Measurements from ENCODE around the gene HSPB1.
"Not testable (repeated sequence)": the region's sequence is repeated elsewhere in the genome, so short reads cannot be mapped to it uniquely, and the experiment has no call there.

The HSPB1 gene

DNA sequence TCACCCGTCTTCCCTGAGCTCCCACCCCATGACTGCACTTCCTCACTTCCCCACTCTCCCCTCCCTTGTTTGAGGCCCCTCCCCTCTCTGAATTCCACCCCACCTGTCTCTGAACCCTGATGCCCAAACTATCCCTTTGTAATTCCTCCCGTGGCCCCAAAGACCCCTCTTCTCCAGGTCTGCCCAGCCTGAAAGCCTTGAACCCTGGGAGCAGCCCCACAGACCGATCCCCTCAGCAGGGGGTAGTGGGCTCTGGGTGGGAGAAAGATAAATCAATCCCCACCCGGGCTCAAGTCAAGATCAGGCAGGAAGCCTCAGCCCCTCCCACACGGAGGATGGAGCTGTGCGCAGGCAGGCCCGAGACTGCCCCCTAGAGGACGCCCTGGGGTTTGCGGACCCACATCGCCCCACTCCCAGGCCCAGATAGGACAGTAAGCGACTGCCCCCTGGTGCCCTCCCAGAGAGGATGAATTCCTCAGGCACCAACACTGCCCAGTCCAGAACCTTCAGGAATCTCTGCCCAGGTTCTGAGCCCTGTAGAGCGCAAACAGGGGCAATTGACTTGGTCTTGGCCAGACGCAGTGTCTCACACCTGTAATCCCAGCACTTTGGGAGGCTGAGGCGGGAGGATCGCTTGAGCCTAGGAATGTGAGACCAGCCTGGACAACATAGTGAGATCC, 11.7 kb downstream of the HSPB1 start:
- H3K36me3 ChIP-seq (ENCODE audit: insufficient read depth, low read length), result no peaks in the 10 kb centered on the region
- peak overlapping the region; percentile 49 for H3K9ac ChIP-seq (ENCODE audit: low read depth, low read length, poor library complexity, severe bottlenecking)
- TF ChIP-seq, protein P1, sequence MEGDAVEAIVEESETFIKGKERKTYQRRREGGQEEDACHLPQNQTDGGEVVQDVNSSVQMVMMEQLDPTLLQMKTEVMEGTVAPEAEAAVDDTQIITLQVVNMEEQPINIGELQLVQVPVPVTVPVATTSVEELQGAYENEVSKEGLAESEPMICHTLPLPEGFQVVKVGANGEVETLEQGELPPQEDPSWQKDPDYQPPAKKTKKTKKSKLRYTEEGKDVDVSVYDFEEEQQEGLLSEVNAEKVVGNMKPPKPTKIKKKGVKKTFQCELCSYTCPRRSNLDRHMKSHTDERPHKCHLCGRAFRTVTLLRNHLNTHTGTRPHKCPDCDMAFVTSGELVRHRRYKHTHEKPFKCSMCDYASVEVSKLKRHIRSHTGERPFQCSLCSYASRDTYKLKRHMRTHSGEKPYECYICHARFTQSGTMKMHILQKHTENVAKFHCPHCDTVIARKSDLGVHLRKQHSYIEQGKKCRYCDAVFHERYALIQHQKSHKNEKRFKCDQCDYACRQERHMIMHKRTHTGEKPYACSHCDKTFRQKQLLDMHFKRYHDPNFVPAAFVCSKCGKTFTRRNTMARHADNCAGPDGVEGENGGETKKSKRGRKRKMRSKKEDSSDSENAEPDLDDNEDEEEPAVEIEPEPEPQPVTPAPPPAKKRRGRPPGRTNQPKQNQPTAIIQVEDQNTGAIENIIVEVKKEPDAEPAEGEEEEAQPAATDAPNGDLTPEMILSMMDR (conservative IDR thresholded peaks at IDR 0.05; ENCODE audit: low read length), result peak; percentile 100
- TF ChIP-seq EZH2phosphoT487 (IDR thresholded peaks at IDR 0.05; ENCODE audit: borderline replicate concordance), result no peak
- H3K79me2 ChIP-seq (ENCODE audit: insufficient read depth, low read length), result peaks cover 4% of the 10 kb centered on the region; the same call in 1 of the 2 replicates
- peak overlapping the region; percentile 97 for H2AFZ ChIP-seq (ENCODE audit: low read length)
- peak overlapping the region; percentile 65 for H3K4me2 ChIP-seq (ENCODE audit: low read depth, low read length, poor library complexity, severe bottlenecking)
- peaks cover 2% of the 10 kb centered on the region for H4K20me1 ChIP-seq (ENCODE audit: insufficient read depth, low read length, poor library complexity, severe bottlenecking)
- H3K27me3 ChIP-seq (ENCODE audit: insufficient read depth, low read length, poor library complexity, severe bottlenecking), result no peaks in the 10 kb centered on the region
- peak overlapping the region; percentile 60 for H3K4me3 ChIP-seq (ENCODE audit: low read length, poor library complexity, severe bottlenecking)
- peaks cover 14% of the 10 kb centered on the region for H3K4me1 ChIP-seq (ENCODE audit: insufficient read depth, low read length, poor library complexity, severe bottlenecking)
- H3F3A ChIP-seq (ENCODE audit: low read depth), result no peaks in the 10 kb centered on the region
- H3K9me3 ChIP-seq (ENCODE audit: insufficient read depth, low read depth, low read length), result no peaks in the 10 kb centered on the region
- H3K9me2 ChIP-seq (replicated peaks; ENCODE audit: low read depth, low read length), result no peaks in the 10 kb centered on the region

DNA sequence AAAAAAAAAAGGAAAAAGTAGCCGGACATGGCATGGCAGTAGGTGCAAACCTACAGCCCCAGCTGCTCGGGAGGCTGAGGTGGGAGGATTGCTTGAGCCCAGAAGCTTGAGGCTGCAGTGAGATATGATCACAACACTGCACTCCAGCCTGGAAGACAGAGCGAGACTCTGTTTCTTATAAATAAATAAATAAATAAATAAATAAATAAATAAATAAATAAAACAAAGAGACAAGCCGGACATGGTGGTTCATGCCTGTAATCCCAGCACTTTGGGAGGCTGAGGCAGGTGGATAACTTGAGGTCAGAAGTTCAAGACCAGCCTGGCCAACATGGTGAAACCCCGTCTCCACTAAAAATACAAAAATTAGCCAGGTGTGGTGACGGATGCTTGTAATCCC, 12.3 kb downstream of the HSPB1 start:
- peaks cover 14% of the 10 kb centered on the region for H3K4me1 ChIP-seq (ENCODE audit: insufficient read depth, low read length, poor library complexity, severe bottlenecking)
- not testable (repeated sequence) for H3K4me3 ChIP-seq (ENCODE audit: low read length, poor library complexity, severe bottlenecking); H4K20me1 ChIP-seq (ENCODE audit: insufficient read depth, low read length, poor library complexity, severe bottlenecking); H3K36me3 ChIP-seq (ENCODE audit: insufficient read depth, low read length); H2AFZ ChIP-seq (ENCODE audit: low read length); H3K9me2 ChIP-seq (replicated peaks; ENCODE audit: low read depth, low read length); H3F3A ChIP-seq (ENCODE audit: low read depth); H3K9ac ChIP-seq (ENCODE audit: low read depth, low read length, poor library complexity, severe bottlenecking); H3K9me3 ChIP-seq (ENCODE audit: insufficient read depth, low read depth, low read length); H3K27me3 ChIP-seq (ENCODE audit: insufficient read depth, low read length, poor library complexity, severe bottlenecking); H3K4me2 ChIP-seq (ENCODE audit: low read depth, low read length, poor library complexity, severe bottlenecking); H3K79me2 ChIP-seq (ENCODE audit: insufficient read depth, low read length)

DNA sequence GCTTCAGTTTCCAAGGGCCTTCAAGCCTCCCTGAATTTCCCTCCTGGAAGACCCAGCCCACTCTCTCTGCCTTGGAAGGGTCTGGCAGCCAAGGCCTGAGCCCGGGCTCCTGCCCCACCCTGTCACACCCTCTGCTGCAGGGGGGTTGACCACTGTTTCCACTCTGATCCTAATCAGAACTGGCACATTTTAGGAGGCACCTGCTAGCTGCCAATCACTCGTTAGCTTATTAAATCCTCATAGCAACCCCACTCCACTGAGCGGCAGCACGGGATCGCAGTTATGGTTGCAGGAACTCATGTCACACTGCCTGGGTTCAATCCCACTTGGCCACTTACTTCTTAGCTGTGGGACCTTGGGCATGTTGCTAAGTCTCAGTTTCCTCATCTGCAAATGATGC, 12.9 kb downstream of the HSPB1 start:
- no peaks in the 10 kb centered on the region for H3K9me2 ChIP-seq (replicated peaks; ENCODE audit: low read depth, low read length)
- peaks cover 2% of the 10 kb centered on the region for H4K20me1 ChIP-seq (ENCODE audit: insufficient read depth, low read length, poor library complexity, severe bottlenecking)
- no peaks in the 10 kb centered on the region for H3K27me3 ChIP-seq (ENCODE audit: insufficient read depth, low read length, poor library complexity, severe bottlenecking)
- no peak overlapping the region for H2AFZ ChIP-seq (ENCODE audit: low read length)
- H3K9ac ChIP-seq (ENCODE audit: low read depth, low read length, poor library complexity, severe bottlenecking), result no peak overlapping the region
- no peak overlapping the region for H3K4me3 ChIP-seq (ENCODE audit: low read length, poor library complexity, severe bottlenecking)
- TF ChIP-seq EZH2phosphoT487 (IDR thresholded peaks at IDR 0.05; ENCODE audit: borderline replicate concordance), result no peak
- TF ChIP-seq, protein P1 (conservative IDR thresholded peaks at IDR 0.05; ENCODE audit: low read length), result no peak
- H3K4me1 ChIP-seq (ENCODE audit: insufficient read depth, low read length, poor library complexity, severe bottlenecking), result peaks cover 14% of the 10 kb centered on the region
- no peaks in the 10 kb centered on the region for H3K9me3 ChIP-seq (ENCODE audit: insufficient read depth, low read depth, low read length)
- peaks cover 8% of the 10 kb centered on the region; the same call in 1 of the 2 replicates for H3K79me2 ChIP-seq (ENCODE audit: insufficient read depth, low read length)
- no peaks in the 10 kb centered on the region for H3K36me3 ChIP-seq (ENCODE audit: insufficient read depth, low read length)
- H3F3A ChIP-seq (ENCODE audit: low read depth), result no peaks in the 10 kb centered on the region
- no peak overlapping the region for H3K4me2 ChIP-seq (ENCODE audit: low read depth, low read length, poor library complexity, severe bottlenecking)

Measured in Loucy (cell line).